Measurements from ENCODE around the gene GAPVD1. TPM values are rescaled to one million over a fixed set of nuclear protein-coding genes. Genes with fewer than 3 reads are reported as not detected.

Gene GAPVD1
- total and polyA plus RNA-seq, 8 donors, result 6.2 to 23.3 (median 16.0) TPM

DNA sequence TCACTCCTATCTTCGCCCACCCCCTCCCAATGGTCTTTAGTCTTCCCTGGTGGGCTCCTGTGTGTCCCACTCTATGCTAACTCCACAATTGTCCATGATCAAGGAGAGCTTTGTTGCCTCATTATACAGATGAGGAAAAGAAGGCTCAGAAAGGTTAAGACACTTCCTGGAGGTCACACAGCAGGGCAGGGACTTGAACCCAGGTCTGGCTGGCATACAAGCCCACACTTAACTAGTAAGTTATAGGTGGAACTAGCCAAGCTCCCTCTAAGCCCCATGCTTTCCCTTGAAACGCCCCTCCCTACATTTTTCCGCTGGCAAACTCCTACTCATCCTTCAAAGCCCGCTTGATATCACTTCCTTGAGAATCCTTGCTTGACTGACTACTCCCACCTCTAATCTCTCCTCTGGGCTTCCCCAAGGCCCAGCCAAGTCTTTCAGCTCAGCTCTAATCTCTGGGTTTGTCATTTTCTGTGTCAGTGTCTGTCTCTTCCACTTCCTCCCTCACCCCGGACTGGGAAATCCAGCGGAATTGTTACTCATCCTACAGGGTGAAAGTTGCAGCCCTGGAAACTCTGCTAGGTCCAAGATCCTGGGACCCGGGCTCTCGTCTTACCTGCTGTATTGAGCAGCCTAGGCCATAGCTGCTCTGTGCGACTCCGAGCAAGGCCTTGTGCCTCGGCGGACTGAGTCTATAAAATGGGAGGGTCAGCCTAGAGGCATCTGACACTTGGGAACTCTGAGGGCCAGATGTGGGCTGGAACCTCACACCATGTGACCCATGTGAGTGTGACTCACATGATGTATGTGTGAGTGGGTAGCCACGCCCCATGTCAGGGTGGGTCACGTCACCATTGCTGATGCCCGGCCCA, 144.5 kb downstream of the GAPVD1 start:
- intact Hi-C loops (cut with DNase I), result loop anchor here in 1 of 3 donors (5.0 to 10.0 kb wide), 2 partner anchors 991 to 1079 kb away; no protein-coding TSS in a partner anchor
- Histone ChIP-seq H3K27ac (no peak overlapping the region), H3K4me1 (peaks cover 0 to 3% (median 0%) of the 10 kb centered on the region in 3 donors), H3K36me3 (no peaks in the 10 kb centered on the region), H3K9me3 (no peaks in the 10 kb centered on the region), H3K27me3 (no peaks in the 10 kb centered on the region), H3K4me3 (no peak overlapping the region)
- no peak for DNase-seq
- no peak for ATAC-seq
- no peak for FAIRE-seq
- no peak for TF ChIP-seq CTCF (IDR thresholded peaks at IDR 0.05)
- WGBS, 2 donors, result 87 to 94% methylated on average over 15 of the region's 15 CpGs

- TF ChIP-seq CTCF (IDR thresholded peaks at IDR 0.05), result no peak
- no peaks in the 10 kb centered on the region for H3K27me3 ChIP-seq
- peaks cover 0 to 3% (median 0%) of the 10 kb centered on the region in 3 donors for H3K4me1 ChIP-seq
- 91 to 93% methylated on average over 13 of the region's 13 CpGs for WGBS, 2 donors
- no peaks in the 10 kb centered on the region for H3K9me3 ChIP-seq
- intact Hi-C loops (cut with DNase I), result loop anchor here in 1 of 3 donors (5.0 to 10.0 kb wide), 2 partner anchors 991 to 1078 kb away; no protein-coding TSS in a partner anchor
- no peaks in the 10 kb centered on the region for H3K36me3 ChIP-seq
- ATAC-seq (no peak), DNase-seq (no peak), FAIRE-seq (no peak)
- H3K4me3 ChIP-seq, result no peak overlapping the region
- no peak overlapping the region for H3K27ac ChIP-seq
Measured at GRCh38 chr9:125406810-125407087, 145.1 kb downstream of the GAPVD1 start.

GRCh38 chr9:125407432-125407973, 145.9 kb downstream of the GAPVD1 start:
- no peak overlapping the region for H3K27ac ChIP-seq
- H3K4me1 ChIP-seq, result peaks cover 0 to 3% (median 0%) of the 10 kb centered on the region in 3 donors
- peak overlapping the region in 2 of 4 donors; percentile 53 to 58 for H3K4me3 ChIP-seq
- no peaks in the 10 kb centered on the region for H3K27me3 ChIP-seq
- WGBS, 2 donors, result 38 to 40% methylated on average over 16 to 17 of the region's 17 CpGs
- FAIRE-seq, result no peak
- DNase-seq, result no peak
- intact Hi-C loops (cut with DNase I), result loop anchor here in 1 of 3 donors (5.0 to 10.0 kb wide), 2 partner anchors 990 to 1077 kb away; no protein-coding TSS in a partner anchor
- peak in 2 of 4 donors; percentile 23 to 43 for ATAC-seq
- TF ChIP-seq CTCF (IDR thresholded peaks at IDR 0.05), result no peak
- no peaks in the 10 kb centered on the region for H3K9me3 ChIP-seq
- H3K36me3 ChIP-seq, result no peaks in the 10 kb centered on the region

DNA sequence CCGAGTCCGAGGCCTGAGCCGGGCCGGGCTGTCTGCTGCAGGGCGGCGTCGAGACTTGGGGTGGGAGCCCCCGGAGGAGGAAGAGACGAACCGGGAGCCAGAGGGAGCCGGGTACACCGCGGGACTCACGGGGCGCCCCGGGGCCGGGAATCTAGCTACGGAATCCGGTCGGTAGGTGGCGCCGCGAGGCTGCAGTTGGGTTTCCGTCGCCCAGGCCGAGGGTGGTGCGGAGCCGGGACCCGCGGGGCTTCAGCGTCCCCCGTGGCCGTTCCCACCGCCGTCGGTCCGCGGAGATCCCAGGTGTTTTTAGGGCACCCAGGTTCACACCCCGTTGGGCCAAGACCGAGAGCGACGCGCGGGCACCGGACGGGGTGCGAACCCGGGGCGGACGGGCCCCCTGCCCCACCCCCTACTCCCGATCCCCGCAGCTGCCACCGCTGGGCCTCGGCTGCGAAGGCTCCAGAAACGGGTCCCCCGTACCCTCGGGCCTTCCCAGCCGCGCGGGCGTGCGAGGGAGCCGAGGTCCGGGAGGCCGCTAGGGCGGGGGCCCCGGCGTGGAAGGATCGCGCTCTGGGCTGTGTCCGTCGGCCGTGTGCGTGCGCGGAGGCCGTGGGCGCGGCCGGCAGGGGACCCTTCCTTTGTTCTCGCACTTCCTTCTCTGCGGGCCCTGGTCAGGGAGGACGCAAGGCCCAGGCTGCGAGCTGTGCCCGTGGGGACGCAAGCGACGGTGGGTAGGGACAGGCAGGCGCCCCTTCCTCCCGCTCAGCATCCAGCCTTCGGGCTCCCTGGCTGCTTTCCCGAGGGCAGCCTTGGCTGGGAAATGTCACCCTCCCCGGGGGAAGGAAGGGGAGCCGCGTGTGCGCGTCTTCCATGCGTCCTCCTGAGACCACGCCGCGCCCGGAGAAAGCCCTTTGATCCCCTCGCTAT, 146.6 kb downstream of the GAPVD1 start:
- H3K4me1 ChIP-seq, result peaks cover 0 to 3% (median 0%) of the 10 kb centered on the region in 3 donors
- FAIRE-seq, result no peak
- intact Hi-C loops (cut with DNase I), result loop anchor here in 1 of 3 donors (5.0 to 10.0 kb wide), 2 partner anchors 989 to 1077 kb away; no protein-coding TSS in a partner anchor
- H3K36me3 ChIP-seq, result no peaks in the 10 kb centered on the region
- peak; percentile 58 to 87 (median 81) for TF ChIP-seq CTCF (IDR thresholded peaks at IDR 0.05)
- DNase-seq, result peak; percentile 44 to 91 (median 76)
- ATAC-seq, result peak; percentile 85 to 96 (median 92)
- H3K27ac ChIP-seq, result no peak overlapping the region
- H3K9me3 ChIP-seq, result no peaks in the 10 kb centered on the region
- H3K4me3 ChIP-seq, result peak overlapping the region; percentile 31 to 58 (median 52)
- no peaks in the 10 kb centered on the region for H3K27me3 ChIP-seq
- 7 to 11% methylated on average over 48 to 104 of the region's 104 CpGs for WGBS, 2 donors
